SJCRH30 (cell line): ENCODE measurements around the gene DXO. TPM values are rescaled to one million over a fixed set of nuclear protein-coding genes. Genes with fewer than 3 reads are reported as not detected.
"Not testable (repeated sequence)": the region's sequence is repeated elsewhere in the genome, so short reads cannot be mapped to it uniquely, and the experiment has no call there.

Experiments used
- DNase-seq, 2 experiments: peaks; one replicate each; pipeline ENCODE4 v3.0.0-alpha.2; 2015 to 2020
- H3K27ac ChIP-seq: fragments of 250-450 bp; sonication (Bioruptor Pico); 2 replicates; pipeline ENCODE4 v1.5.1; 2020; ENCODE audit warnings: mild to moderate bottlenecking, moderate library complexity
- H3K27me3 ChIP-seq: fragments of 250-450 bp; sonication (Bioruptor Pico); 2 replicates; pipeline ENCODE4 v1.5.1; 2020; ENCODE audit warnings: mild to moderate bottlenecking, moderate library complexity
- H3K36me3 ChIP-seq: fragments of 250-450 bp; sonication (Bioruptor Pico); 2 replicates; pipeline ENCODE4 v1.5.1; 2020; ENCODE audit warnings: mild to moderate bottlenecking, moderate library complexity
- H3K4me1 ChIP-seq: fragments of 250-450 bp; sonication (Bioruptor Pico); 2 replicates; pipeline ENCODE4 v1.5.1; 2020; ENCODE audit warnings: mild to moderate bottlenecking, moderate library complexity
- H3K4me3 ChIP-seq: fragments of 250-450 bp; sonication (Bioruptor Pico); 2 replicates; pipeline ENCODE4 v1.5.1; 2020; ENCODE audit warnings: mild to moderate bottlenecking, moderate library complexity
- H3K9me3 ChIP-seq: fragments of 250-450 bp; sonication (Bioruptor Pico); replicated peaks from 2 replicates; pipeline ENCODE4 v1.5.1; 2020; ENCODE audit warnings: mild to moderate bottlenecking, moderate library complexity
- total RNA-seq: library from RNA; depleted of rRNA; stranded (reverse); fragments of >200 nt; shearing (Covaris generic); gene quantifications from 2 replicates; pipeline ENCODE4 v1.2.3, GENCODE V29; 2014; rRNA removed

The DXO gene
- total RNA-seq: 13.8 and 17.8 TPM in 2 replicates

GRCh38 chr6:31971993-31972708, at the start of gene DXO:
DXO (minus strand) TSS chr6:31972138; CDS start chr6:31971675, 463 bp downstream.
- no peaks in the 10 kb centered on the region for H3K9me3 ChIP-seq
- H3K36me3 ChIP-seq: peaks cover 13% of the 10 kb centered on the region
- peak within 1 kb of the TSS; percentile 65 for H3K4me3 ChIP-seq
- peak within 1 kb of the TSS; percentile 59 for H3K27ac ChIP-seq
- no peaks in the 10 kb centered on the region for H3K27me3 ChIP-seq
- DNase-seq: peak; percentile 96
- H3K4me1 ChIP-seq: no peaks in the 10 kb centered on the region; the same call in 1 of the 2 replicates

GRCh38 chr6:32014547-32014946, 42.6 kb upstream of the DXO start, which contains the start of gene C4B:
C4B (plus strand) TSS chr6:32014795; CDS start chr6:32014846, 51 bp downstream.
- not testable (repeated sequence) for H3K4me1 ChIP-seq, H3K4me3 ChIP-seq, H3K27ac ChIP-seq, H3K36me3 ChIP-seq, DNase-seq, H3K9me3 ChIP-seq, H3K27me3 ChIP-seq

- H3K4me1 ChIP-seq, DNase-seq, H3K4me3 ChIP-seq, H3K27ac ChIP-seq, H3K36me3 ChIP-seq, H3K27me3 ChIP-seq, H3K9me3 ChIP-seq: not testable (repeated sequence)
Observed at GRCh38 chr6:32013738-32014137, 41.8 kb upstream of the DXO start.

- not testable (repeated sequence) for H3K36me3 ChIP-seq, H3K27me3 ChIP-seq, H3K9me3 ChIP-seq, DNase-seq, H3K4me3 ChIP-seq, H3K4me1 ChIP-seq, H3K27ac ChIP-seq
Observed at GRCh38 chr6:32012941-32013617, 41.1 kb upstream of the DXO start.

GRCh38 chr6:32010856-32011530, 39.1 kb upstream of the DXO start:
- H3K36me3 ChIP-seq, H3K4me1 ChIP-seq, H3K27me3 ChIP-seq, H3K4me3 ChIP-seq, H3K27ac ChIP-seq, DNase-seq, H3K9me3 ChIP-seq: not testable (repeated sequence)

GRCh38 chr6:32009537-32009936, 37.6 kb upstream of the DXO start:
- H3K27me3 ChIP-seq, H3K9me3 ChIP-seq, H3K36me3 ChIP-seq, DNase-seq, H3K27ac ChIP-seq, H3K4me3 ChIP-seq, H3K4me1 ChIP-seq: not testable (repeated sequence)

GRCh38 chr6:32008616-32009015, 36.7 kb upstream of the DXO start:
- not testable (repeated sequence) for H3K36me3 ChIP-seq, H3K9me3 ChIP-seq, H3K27me3 ChIP-seq, DNase-seq, H3K27ac ChIP-seq, H3K4me1 ChIP-seq, H3K4me3 ChIP-seq

- DNase-seq, H3K9me3 ChIP-seq, H3K4me1 ChIP-seq, H3K4me3 ChIP-seq, H3K27me3 ChIP-seq, H3K27ac ChIP-seq, H3K36me3 ChIP-seq: not testable (repeated sequence)
Observed at GRCh38 chr6:32008037-32008436, 36.1 kb upstream of the DXO start.

- H3K36me3 ChIP-seq, DNase-seq, H3K4me1 ChIP-seq, H3K27me3 ChIP-seq, H3K27ac ChIP-seq, H3K9me3 ChIP-seq, H3K4me3 ChIP-seq: not testable (repeated sequence)
Observed at GRCh38 chr6:32007086-32007485, 35.1 kb upstream of the DXO start.

- H3K9me3 ChIP-seq, H3K4me3 ChIP-seq: not testable (repeated sequence)
Observed at GRCh38 chr6:32005991-32006529, 34.1 kb upstream of the DXO start.

GRCh38 chr6:32005538-32005880, 33.6 kb upstream of the DXO start:
- not testable (repeated sequence) for DNase-seq, H3K4me3 ChIP-seq

More at GRCh38 chr6:32005991-32006529, 34.1 kb upstream of the DXO start:
- not testable (repeated sequence) for H3K27ac ChIP-seq, H3K4me1 ChIP-seq, DNase-seq, H3K36me3 ChIP-seq, H3K27me3 ChIP-seq

GRCh38 chr6:32004864-32005537, 33.1 kb upstream of the DXO start:
- H3K4me1 ChIP-seq, H3K9me3 ChIP-seq, H3K36me3 ChIP-seq, H3K4me3 ChIP-seq, H3K27ac ChIP-seq, DNase-seq, H3K27me3 ChIP-seq: not testable (repeated sequence)

More at GRCh38 chr6:32005538-32005880, 33.6 kb upstream of the DXO start:
- H3K9me3 ChIP-seq, H3K4me1 ChIP-seq, H3K27ac ChIP-seq, H3K36me3 ChIP-seq, H3K27me3 ChIP-seq: not testable (repeated sequence)

- H3K4me3 ChIP-seq, H3K4me1 ChIP-seq, H3K27me3 ChIP-seq, DNase-seq, H3K9me3 ChIP-seq, H3K27ac ChIP-seq, H3K36me3 ChIP-seq: not testable (repeated sequence)
Observed at GRCh38 chr6:32004393-32004792, 32.5 kb upstream of the DXO start.

- not testable (repeated sequence) for H3K9me3 ChIP-seq, H3K27me3 ChIP-seq, H3K27ac ChIP-seq, H3K36me3 ChIP-seq, H3K4me3 ChIP-seq, H3K4me1 ChIP-seq, DNase-seq
Observed at GRCh38 chr6:32003301-32003700, 31.4 kb upstream of the DXO start.
